Measurements from ENCODE around the gene WDR5. TPM values are rescaled to one million over a fixed set of nuclear protein-coding genes. Genes with fewer than 3 reads are reported as not detected.

The WDR5 gene
- total and polyA plus RNA-seq, 2 of the 13 experiments (the other 11 are each of a cell fraction or from before 2014, with no cell fraction given): 34.3 TPM

- Histone ChIP-seq H3K4me2 (ENCODE audit: low read depth, low read length) (peak overlapping the region; percentile 48), H3K9ac (ENCODE audit: insufficient read depth, low read depth, low read length) (no peak overlapping the region), H3K36me3 (replicated peaks in 1 of 2; ENCODE audit: control insufficient read depth in 1 of 2, insufficient read depth in 2 of 2, low read length in 2 of 2) (no peaks in the 10 kb centered on the region), H3K9me3 (ENCODE audit: low read length) (no peaks in the 10 kb centered on the region), H4K20me1 (ENCODE audit: insufficient read depth, low read length) (no peaks in the 10 kb centered on the region), H3K79me2 (ENCODE audit: insufficient read depth, low read length) (no peaks in the 10 kb centered on the region), H3K27me3 (ENCODE audit: control insufficient read depth in 1 of 2, insufficient read depth in 2 of 2, low read length in 2 of 2) (peaks cover 2 to 11% of the 10 kb centered on the region in 2 experiments; a peak in 2 of 5 replicates), H3K4me1 (ENCODE audit: insufficient read depth, low read length) (peaks cover 54% of the 10 kb centered on the region), H3K4me3 (replicated peaks in 1 of 3; ENCODE audit: insufficient read depth in 1 of 3, low read depth in 2 of 3, low read length in 3 of 3) (no peak overlapping the region; a peak in 1 of 6 replicates), H3K27ac (ENCODE audit: extremely low read length, insufficient read depth, low read length) (no peak overlapping the region), H2AFZ (ENCODE audit: low read length) (no peak overlapping the region)
- WGBS (ENCODE audit: low lambda C conversion rate): 37% methylated on average over 14 of the region's 15 CpGs
- ChIA-PET CTCF (ENCODE audit: low intra/inter-chr PET ratio, low total read pairs) (no interaction called here), POLR2A (no interaction called here)
- no TSS peak for BruUV-seq (replicated peaks)
- ATAC-seq: peak; percentile 64; the same call in 2 of the 3 replicates
- intact Hi-C loops (cut with micrococcal nuclease; ENCODE audit: unreplicated experiment) (no loop called here), in situ Hi-C loops (cut with HindIII; ENCODE audit: extremely low pct_ligation_motif_present, low pct_unique_long_range_greater_than_20kb) (no loop called here)
- FAIRE-seq: peak; percentile 26
- peak; percentile 41 for DNase-seq (ENCODE audit: low spot score)
- TF ChIP-seq, protein P1, sequence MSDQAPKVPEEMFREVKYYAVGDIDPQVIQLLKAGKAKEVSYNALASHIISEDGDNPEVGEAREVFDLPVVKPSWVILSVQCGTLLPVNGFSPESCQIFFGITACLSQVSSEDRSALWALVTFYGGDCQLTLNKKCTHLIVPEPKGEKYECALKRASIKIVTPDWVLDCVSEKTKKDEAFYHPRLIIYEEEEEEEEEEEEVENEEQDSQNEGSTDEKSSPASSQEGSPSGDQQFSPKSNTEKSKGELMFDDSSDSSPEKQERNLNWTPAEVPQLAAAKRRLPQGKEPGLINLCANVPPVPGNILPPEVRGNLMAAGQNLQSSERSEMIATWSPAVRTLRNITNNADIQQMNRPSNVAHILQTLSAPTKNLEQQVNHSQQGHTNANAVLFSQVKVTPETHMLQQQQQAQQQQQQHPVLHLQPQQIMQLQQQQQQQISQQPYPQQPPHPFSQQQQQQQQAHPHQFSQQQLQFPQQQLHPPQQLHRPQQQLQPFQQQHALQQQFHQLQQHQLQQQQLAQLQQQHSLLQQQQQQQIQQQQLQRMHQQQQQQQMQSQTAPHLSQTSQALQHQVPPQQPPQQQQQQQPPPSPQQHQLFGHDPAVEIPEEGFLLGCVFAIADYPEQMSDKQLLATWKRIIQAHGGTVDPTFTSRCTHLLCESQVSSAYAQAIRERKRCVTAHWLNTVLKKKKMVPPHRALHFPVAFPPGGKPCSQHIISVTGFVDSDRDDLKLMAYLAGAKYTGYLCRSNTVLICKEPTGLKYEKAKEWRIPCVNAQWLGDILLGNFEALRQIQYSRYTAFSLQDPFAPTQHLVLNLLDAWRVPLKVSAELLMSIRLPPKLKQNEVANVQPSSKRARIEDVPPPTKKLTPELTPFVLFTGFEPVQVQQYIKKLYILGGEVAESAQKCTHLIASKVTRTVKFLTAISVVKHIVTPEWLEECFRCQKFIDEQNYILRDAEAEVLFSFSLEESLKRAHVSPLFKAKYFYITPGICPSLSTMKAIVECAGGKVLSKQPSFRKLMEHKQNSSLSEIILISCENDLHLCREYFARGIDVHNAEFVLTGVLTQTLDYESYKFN (CRISPR knock-in tag; conservative IDR thresholded peaks at IDR 0.05): peak; percentile 73
- TF ChIP-seq, protein P2, sequence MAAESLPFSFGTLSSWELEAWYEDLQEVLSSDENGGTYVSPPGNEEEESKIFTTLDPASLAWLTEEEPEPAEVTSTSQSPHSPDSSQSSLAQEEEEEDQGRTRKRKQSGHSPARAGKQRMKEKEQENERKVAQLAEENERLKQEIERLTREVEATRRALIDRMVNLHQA (CRISPR knock-in tag; IDR thresholded peaks at IDR 0.05): no peak
- TF ChIP-seq, protein P3, sequence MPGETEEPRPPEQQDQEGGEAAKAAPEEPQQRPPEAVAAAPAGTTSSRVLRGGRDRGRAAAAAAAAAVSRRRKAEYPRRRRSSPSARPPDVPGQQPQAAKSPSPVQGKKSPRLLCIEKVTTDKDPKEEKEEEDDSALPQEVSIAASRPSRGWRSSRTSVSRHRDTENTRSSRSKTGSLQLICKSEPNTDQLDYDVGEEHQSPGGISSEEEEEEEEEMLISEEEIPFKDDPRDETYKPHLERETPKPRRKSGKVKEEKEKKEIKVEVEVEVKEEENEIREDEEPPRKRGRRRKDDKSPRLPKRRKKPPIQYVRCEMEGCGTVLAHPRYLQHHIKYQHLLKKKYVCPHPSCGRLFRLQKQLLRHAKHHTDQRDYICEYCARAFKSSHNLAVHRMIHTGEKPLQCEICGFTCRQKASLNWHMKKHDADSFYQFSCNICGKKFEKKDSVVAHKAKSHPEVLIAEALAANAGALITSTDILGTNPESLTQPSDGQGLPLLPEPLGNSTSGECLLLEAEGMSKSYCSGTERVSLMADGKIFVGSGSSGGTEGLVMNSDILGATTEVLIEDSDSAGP (CRISPR knock-in tag; IDR thresholded peaks at IDR 0.05; ENCODE audit: borderline replicate concordance): no peak
- TF ChIP-seq ZNF331 (CRISPR knock-in tag; IDR thresholded peaks at IDR 0.05) (no peak), ZNF33A (CRISPR knock-in tag; IDR thresholded peaks at IDR 0.05; ENCODE audit: borderline replicate concordance) (no peak), EED (CRISPR knock-in tag; IDR thresholded peaks at IDR 0.05) (no peak), ZMAT3 (CRISPR knock-in tag; conservative IDR thresholded peaks at IDR 0.05) (no peak), ZNF282 (IDR thresholded peaks at IDR 0.05; ENCODE audit: partially characterized antibody) (no peak), RBFOX2 (IDR thresholded peaks at IDR 0.05; ENCODE audit: low read depth, low read length) (no peak), ZSCAN20 (CRISPR knock-in tag; IDR thresholded peaks at IDR 0.05; ENCODE audit: borderline replicate concordance) (no peak), DRAP1 (CRISPR knock-in tag; IDR thresholded peaks at IDR 0.05) (no peak), CENPX (CRISPR knock-in tag; IDR thresholded peaks at IDR 0.05) (no peak), ZNF547 (CRISPR knock-in tag; IDR thresholded peaks at IDR 0.05) (no peak), ZNF263 (CRISPR knock-in tag; IDR thresholded peaks at IDR 0.05) (peak; percentile 57; the same call in 1 of the 2 replicates)
- TF ChIP-seq, protein P4, sequence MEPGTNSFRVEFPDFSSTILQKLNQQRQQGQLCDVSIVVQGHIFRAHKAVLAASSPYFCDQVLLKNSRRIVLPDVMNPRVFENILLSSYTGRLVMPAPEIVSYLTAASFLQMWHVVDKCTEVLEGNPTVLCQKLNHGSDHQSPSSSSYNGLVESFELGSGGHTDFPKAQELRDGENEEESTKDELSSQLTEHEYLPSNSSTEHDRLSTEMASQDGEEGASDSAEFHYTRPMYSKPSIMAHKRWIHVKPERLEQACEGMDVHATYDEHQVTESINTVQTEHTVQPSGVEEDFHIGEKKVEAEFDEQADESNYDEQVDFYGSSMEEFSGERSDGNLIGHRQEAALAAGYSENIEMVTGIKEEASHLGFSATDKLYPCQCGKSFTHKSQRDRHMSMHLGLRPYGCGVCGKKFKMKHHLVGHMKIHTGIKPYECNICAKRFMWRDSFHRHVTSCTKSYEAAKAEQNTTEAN (CRISPR knock-in tag; conservative IDR thresholded peaks at IDR 0.05): no peak
Measured at GRCh38 chr9:134204991-134205578, 69.2 kb downstream of the WDR5 start.
